HEK293T (cell line): ENCODE data around the gene TMIE.

Source experiments
- ARNT ChIP-seq: fragments of 450-650 bp; IDR thresholded peaks from 2 replicates; pipeline ENCODE4 v1.6.1; 2017; ENCODE audit warnings: mild to moderate bottlenecking
- CTBP1 ChIP-seq: fragments of 450-650 bp; IDR thresholded peaks from 2 replicates; pipeline ENCODE4 v1.6.1; 2016; ENCODE audit warnings: borderline replicate concordance
- FOXK2 ChIP-seq: fragments of 450-650 bp; IDR thresholded peaks from 2 replicates; pipeline ENCODE4 v1.6.1; 2016; ENCODE audit warnings: mild to moderate bottlenecking
- FOXM1 ChIP-seq: fragments of 450-650 bp; IDR thresholded peaks from 2 replicates; pipeline ENCODE4 v1.6.1; 2017; ENCODE audit warnings: mild to moderate bottlenecking, borderline replicate concordance
- HDGF ChIP-seq: fragments of 450-650 bp; IDR thresholded peaks from 2 replicates; pipeline ENCODE4 v1.6.1; 2017; ENCODE audit warnings: antibody characterized with exemption, borderline replicate concordance
- NFRKB ChIP-seq: fragments of 450-650 bp; IDR thresholded peaks from 2 replicates; pipeline ENCODE4 v1.6.1; 2016; ENCODE audit warnings: mild to moderate bottlenecking, moderate library complexity
- SP1 ChIP-seq: fragments of 450-650 bp; IDR thresholded peaks from 2 replicates; pipeline ENCODE4 v1.6.1; 2017
- SUZ12 ChIP-seq: fragments of 450-650 bp; IDR thresholded peaks from 2 replicates; pipeline ENCODE4 v1.6.1; 2016; ENCODE audit warnings: mild to moderate bottlenecking
- ZNF384 ChIP-seq: fragments of 450-650 bp; IDR thresholded peaks from 2 replicates; pipeline ENCODE4 v1.6.1; 2016
- TF ChIP-seq, protein P1 (sequence below): fragments of 450-650 bp; IDR thresholded peaks from 2 replicates; pipeline ENCODE4 v1.6.1; 2016

DNA sequence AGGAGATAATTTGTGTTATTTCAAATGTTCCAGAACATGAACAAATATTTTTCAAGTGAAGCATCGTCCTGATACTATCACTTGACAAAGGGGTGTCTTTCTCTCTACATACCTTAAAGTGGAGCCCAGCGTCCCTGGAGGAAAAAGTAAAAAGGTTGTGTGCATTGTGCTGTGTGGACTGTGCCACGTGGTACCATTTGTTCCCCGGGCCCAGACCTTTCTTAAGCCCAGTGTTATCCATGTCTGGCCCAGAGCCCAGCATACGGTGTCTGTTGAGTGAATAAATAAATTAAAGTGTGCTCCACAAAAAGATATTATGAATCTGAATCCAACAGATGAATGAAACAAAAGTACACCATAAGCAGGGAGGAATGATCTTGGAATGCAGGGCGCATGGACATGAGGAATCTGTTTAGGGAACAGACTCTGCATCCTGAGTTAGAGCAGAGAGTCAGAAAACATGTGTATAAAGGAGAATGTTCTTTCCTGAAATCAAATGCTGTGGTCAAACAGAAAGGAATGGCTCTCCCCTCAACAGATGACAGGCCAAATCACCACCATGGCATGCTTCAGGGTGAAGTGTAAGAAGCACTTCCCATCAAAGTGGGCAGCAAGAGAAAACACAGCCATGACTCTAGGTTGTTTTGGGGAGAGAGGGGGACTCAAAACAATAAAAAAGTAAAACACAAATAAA, 24.6 kb downstream of the TMIE start:
- no peak for TF ChIP-seq ZNF384
- TF ChIP-seq SP1 = no peak
- TF ChIP-seq SUZ12 = no peak
- no peak for TF ChIP-seq CTBP1
- TF ChIP-seq HDGF = no peak
- no peak for TF ChIP-seq ARNT
- no peak for TF ChIP-seq FOXM1
- no peak for TF ChIP-seq FOXK2
- TF ChIP-seq NFRKB = no peak
- TF ChIP-seq, protein P1, sequence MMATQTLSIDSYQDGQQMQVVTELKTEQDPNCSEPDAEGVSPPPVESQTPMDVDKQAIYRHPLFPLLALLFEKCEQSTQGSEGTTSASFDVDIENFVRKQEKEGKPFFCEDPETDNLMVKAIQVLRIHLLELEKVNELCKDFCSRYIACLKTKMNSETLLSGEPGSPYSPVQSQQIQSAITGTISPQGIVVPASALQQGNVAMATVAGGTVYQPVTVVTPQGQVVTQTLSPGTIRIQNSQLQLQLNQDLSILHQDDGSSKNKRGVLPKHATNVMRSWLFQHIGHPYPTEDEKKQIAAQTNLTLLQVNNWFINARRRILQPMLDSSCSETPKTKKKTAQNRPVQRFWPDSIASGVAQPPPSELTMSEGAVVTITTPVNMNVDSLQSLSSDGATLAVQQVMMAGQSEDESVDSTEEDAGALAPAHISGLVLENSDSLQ = no peak
